ENCODE measurements around the gene MC4R. TPM values are rescaled to one million over a fixed set of nuclear protein-coding genes. Genes with fewer than 3 reads are reported as not detected.

The MC4R gene
- total and polyA plus RNA-seq, 12 donors, result 0.19 to 0.61 (median 0.22) TPM; not detected in 9

GRCh38 chr18:60350941-60351340, 21.6 kb downstream of the MC4R start:
- no peaks in the 10 kb centered on the region for H3K27me3 ChIP-seq
- no peak overlapping the region for H3K27ac ChIP-seq
- intact Hi-C loops (cut with DNase I), result no loop called here
- no peaks in the 10 kb centered on the region for H3K36me3 ChIP-seq (replicated peaks in 1 of 2)
- no peak for DNase-seq
- 60 to 72% (median 69%) methylated on average over 3 of the region's 3 CpGs for WGBS, 4 donors
- TF ChIP-seq POLR2A (IDR thresholded peaks at IDR 0.05), result no peak
- TF ChIP-seq CTCF (IDR thresholded peaks at IDR 0.05), result no peak
- H3K4me1 ChIP-seq (replicated peaks in 1 of 2), result no peaks in the 10 kb centered on the region
- H3K9me3 ChIP-seq (replicated peaks in 1 of 3), result no peaks in the 10 kb centered on the region
- H3K4me3 ChIP-seq, result no peak overlapping the region

- Histone ChIP-seq H3K9me3 (replicated peaks in 1 of 3) (no peaks in the 10 kb centered on the region), H3K27ac (no peak overlapping the region), H3K4me1 (replicated peaks in 1 of 2) (no peaks in the 10 kb centered on the region), H3K36me3 (replicated peaks in 1 of 2) (no peaks in the 10 kb centered on the region), H3K4me3 (no peak overlapping the region), H3K27me3 (no peaks in the 10 kb centered on the region)
- TF ChIP-seq CTCF (IDR thresholded peaks at IDR 0.05) (no peak), POLR2A (IDR thresholded peaks at IDR 0.05) (no peak)
- 70 to 83% (median 80%) methylated on average over 1 of the region's 1 CpG for WGBS, 4 donors
- intact Hi-C loops (cut with DNase I), result no loop called here
- no peak for DNase-seq
Observed at GRCh38 chr18:60350150-60350549, 22.4 kb downstream of the MC4R start.

- Histone ChIP-seq H3K27ac (no peak overlapping the region), H3K36me3 (replicated peaks in 1 of 2) (no peaks in the 10 kb centered on the region), H3K4me3 (no peak overlapping the region), H3K9me3 (replicated peaks in 1 of 3) (no peaks in the 10 kb centered on the region), H3K4me1 (replicated peaks in 1 of 2) (no peaks in the 10 kb centered on the region), H3K27me3 (no peaks in the 10 kb centered on the region)
- WGBS, 4 donors, result 66 to 82% (median 70%) methylated on average over 4 of the region's 4 CpGs
- TF ChIP-seq CTCF (IDR thresholded peaks at IDR 0.05) (no peak), POLR2A (IDR thresholded peaks at IDR 0.05) (no peak)
- intact Hi-C loops (cut with DNase I), result no loop called here
- DNase-seq, result no peak
Observed at GRCh38 chr18:60347526-60348045, 25.0 kb downstream of the MC4R start.

- Histone ChIP-seq H3K4me1 (replicated peaks in 1 of 2) (no peaks in the 10 kb centered on the region), H3K9me3 (replicated peaks in 1 of 3) (no peaks in the 10 kb centered on the region), H3K36me3 (replicated peaks in 1 of 2) (no peaks in the 10 kb centered on the region), H3K27ac (no peak overlapping the region), H3K4me3 (no peak overlapping the region), H3K27me3 (no peaks in the 10 kb centered on the region)
- DNase-seq, result no peak
- intact Hi-C loops (cut with DNase I), result no loop called here
- WGBS, 4 donors, result 33 to 61% (median 49%) methylated on average over 1 of the region's 1 CpG
- TF ChIP-seq POLR2A (IDR thresholded peaks at IDR 0.05) (no peak), CTCF (IDR thresholded peaks at IDR 0.05) (no peak)
Observed at GRCh38 chr18:60339018-60339417, 33.6 kb downstream of the MC4R start.
